B cell (primary cell): ENCODE data around the gene RSL24D1.

Experiments used
- CTCF ChIP-seq: fragments of 200-600 bp; IDR thresholded peaks from one replicate; pipeline ENCODE4 v1.8.0; 2022; ENCODE audit warnings: antibody characterized with exemption, mild to moderate bottlenecking
- EZH2 ChIP-seq: IDR thresholded peaks from 2 replicates; pipeline ENCODE4 v1.6.1; 2012; ENCODE audit warnings: borderline replicate concordance, low read depth, mild to moderate bottlenecking, moderate library complexity, low read length; ENCODE audit not compliant: insufficient read depth, poor library complexity, severe bottlenecking

GRCh38 chr15:55194256-55194655 lies 2.5 kb downstream of the RSL24D1 start:
- TF ChIP-seq CTCF (no peak), EZH2 (no peak)
